Natural killer cell (primary cell): ENCODE data around the gene DRGX. TPM values are rescaled to one million over a fixed set of nuclear protein-coding genes. Genes with fewer than 3 reads are reported as not detected.

Experiments
- ATAC-seq, 3 donors: fragments of 150-1000 bp in 2 of 3; fragments of 200-7000 bp in 1 of 3; cut with Tn5 transposase; 1 replicate in 1 of 3; 2 replicates in 2 of 3; pipeline ENCODE4 v1.10.0; 2021; ENCODE audit warnings: mild to moderate bottlenecking in 2 of 3, moderate library complexity in 2 of 3
- DNase-seq, 2 donors: peaks; one replicate each; pipeline versions ENCODE4 v3.0.0 to v3.0.0-alpha.2; 2013 to 2021; ENCODE audit warnings: mixed read lengths in 1 of 2
- H3K27ac ChIP-seq: one replicate; pipeline ENCODE4 v1.5.1; 2013; ENCODE audit warnings: mild to moderate bottlenecking, low read length
- H3K27me3 ChIP-seq: one replicate; pipeline ENCODE4 v1.6.1; 2013; ENCODE audit warnings: low read length; ENCODE audit not compliant: control insufficient read depth, insufficient read depth
- H3K36me3 ChIP-seq: one replicate; pipeline ENCODE4 v1.6.1; 2013; ENCODE audit warnings: low read length; ENCODE audit not compliant: control insufficient read depth, insufficient read depth
- H3K4me1 ChIP-seq: one replicate; pipeline ENCODE4 v1.6.1; 2013; ENCODE audit warnings: low read length; ENCODE audit not compliant: control insufficient read depth, insufficient read depth
- H3K4me3 ChIP-seq: one replicate; pipeline ENCODE4 v1.5.1; 2013; ENCODE audit warnings: low read length
- H3K9me3 ChIP-seq: one replicate; pipeline ENCODE4 v1.6.1; 2013; ENCODE audit warnings: low read length; ENCODE audit not compliant: control insufficient read depth, insufficient read depth
- H3K27ac Mint-ChIP-seq, 2 donors: one replicate each; pipeline ENCODE4 v1.8.0; 2022; ENCODE audit warnings: mild to moderate bottlenecking in 2 of 2, mixed read lengths in 2 of 2, moderate library complexity in 1 of 2
- H3K27me3 Mint-ChIP-seq, 2 donors: one replicate each; pipeline ENCODE4 v1.8.0; 2022; ENCODE audit warnings: low read depth in 2 of 2, mixed read lengths in 2 of 2
- H3K36me3 Mint-ChIP-seq: one replicate; pipeline ENCODE4 v1.8.0; 2022; ENCODE audit warnings: mixed read lengths
- H3K4me1 Mint-ChIP-seq, 2 donors: one replicate each; pipeline ENCODE4 v1.8.0; 2022; ENCODE audit warnings: mixed read lengths in 2 of 2
- H3K4me3 Mint-ChIP-seq: one replicate; pipeline ENCODE4 v1.8.0; 2022; ENCODE audit warnings: mild to moderate bottlenecking, moderate library complexity, mixed read lengths
- H3K9me3 Mint-ChIP-seq, 2 donors: one replicate each; pipeline ENCODE4 v1.8.0; 2022; ENCODE audit warnings: mixed read lengths in 2 of 2
- WGBS: methylation state at CpG from one replicate; pipeline ENCODE4 v1.1.7; 2013; ENCODE audit warnings: missing lambda C conversion rate; ENCODE audit not compliant: insufficient coverage; 5-methylcytosine and 5-hydroxymethylcytosine counted together
- intact Hi-C: fragments of 100-400 bp; cut with micrococcal nuclease; formaldehyde crosslinking; loops from one replicate; pipeline ENCODE4 v1.14.2; 2022
- total RNA-seq, 4 donors: library from RNA; stranded (reverse); fragments of 120-200 nt in 1 of 4; gene quantifications; one replicate each; pipeline versions ENCODE4 v1.2.3 to v1.2.4, GENCODE V29; 2013 to 2022
- TF ChIP-seq, protein P1 (sequence below): fragments of 200-600 bp; IDR thresholded peaks from one replicate; pipeline ENCODE4 v1.8.0; 2022; ENCODE audit warnings: antibody characterized with exemption

DRGX gene
- total RNA-seq, 3 donors from 2014 or later (not counting 1 experiment from before 2014, with no cell fraction given) = not detected

DNA sequence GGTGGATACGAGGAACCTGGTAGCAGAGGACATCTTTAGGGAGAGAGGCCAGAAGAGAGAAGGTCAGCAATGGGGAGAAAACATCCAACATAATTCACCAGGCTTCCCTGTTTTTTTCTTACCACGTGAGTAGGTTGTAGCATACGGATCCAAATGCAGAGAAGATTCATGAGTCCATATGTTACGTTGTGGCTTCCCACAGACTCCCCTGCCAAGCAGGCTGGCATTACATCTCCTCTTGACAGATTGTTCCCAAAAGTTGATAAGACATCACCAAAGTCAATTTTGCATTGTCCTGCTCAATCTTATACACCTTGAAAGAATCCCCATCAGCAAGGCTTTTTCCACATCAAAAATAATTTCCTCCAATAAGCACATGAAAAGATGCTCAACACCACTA lies 39.7 kb downstream of the DRGX start:
- Mint-ChIP-seq H3K27ac (no peak overlapping the region), H3K27me3 (no peaks in the 10 kb centered on the region), H3K9me3 (no peaks in the 10 kb centered on the region), H3K36me3 (no peaks in the 10 kb centered on the region), H3K4me1 (no peaks in the 10 kb centered on the region), H3K4me3 (no peak overlapping the region)
- DNase-seq (no peak), ATAC-seq (no peak)
- H3K9me3 ChIP-seq = no peaks in the 10 kb centered on the region
- WGBS = 99% methylated on average over 4 of the region's 4 CpGs
- no peaks in the 10 kb centered on the region for H3K4me1 ChIP-seq
- TF ChIP-seq, protein P1, sequence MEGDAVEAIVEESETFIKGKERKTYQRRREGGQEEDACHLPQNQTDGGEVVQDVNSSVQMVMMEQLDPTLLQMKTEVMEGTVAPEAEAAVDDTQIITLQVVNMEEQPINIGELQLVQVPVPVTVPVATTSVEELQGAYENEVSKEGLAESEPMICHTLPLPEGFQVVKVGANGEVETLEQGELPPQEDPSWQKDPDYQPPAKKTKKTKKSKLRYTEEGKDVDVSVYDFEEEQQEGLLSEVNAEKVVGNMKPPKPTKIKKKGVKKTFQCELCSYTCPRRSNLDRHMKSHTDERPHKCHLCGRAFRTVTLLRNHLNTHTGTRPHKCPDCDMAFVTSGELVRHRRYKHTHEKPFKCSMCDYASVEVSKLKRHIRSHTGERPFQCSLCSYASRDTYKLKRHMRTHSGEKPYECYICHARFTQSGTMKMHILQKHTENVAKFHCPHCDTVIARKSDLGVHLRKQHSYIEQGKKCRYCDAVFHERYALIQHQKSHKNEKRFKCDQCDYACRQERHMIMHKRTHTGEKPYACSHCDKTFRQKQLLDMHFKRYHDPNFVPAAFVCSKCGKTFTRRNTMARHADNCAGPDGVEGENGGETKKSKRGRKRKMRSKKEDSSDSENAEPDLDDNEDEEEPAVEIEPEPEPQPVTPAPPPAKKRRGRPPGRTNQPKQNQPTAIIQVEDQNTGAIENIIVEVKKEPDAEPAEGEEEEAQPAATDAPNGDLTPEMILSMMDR = no peak
- no peaks in the 10 kb centered on the region for H3K27me3 ChIP-seq
- no peak overlapping the region for H3K4me3 ChIP-seq
- H3K36me3 ChIP-seq = no peaks in the 10 kb centered on the region
- no peak overlapping the region for H3K27ac ChIP-seq
- intact Hi-C loops = no loop called here

DNA sequence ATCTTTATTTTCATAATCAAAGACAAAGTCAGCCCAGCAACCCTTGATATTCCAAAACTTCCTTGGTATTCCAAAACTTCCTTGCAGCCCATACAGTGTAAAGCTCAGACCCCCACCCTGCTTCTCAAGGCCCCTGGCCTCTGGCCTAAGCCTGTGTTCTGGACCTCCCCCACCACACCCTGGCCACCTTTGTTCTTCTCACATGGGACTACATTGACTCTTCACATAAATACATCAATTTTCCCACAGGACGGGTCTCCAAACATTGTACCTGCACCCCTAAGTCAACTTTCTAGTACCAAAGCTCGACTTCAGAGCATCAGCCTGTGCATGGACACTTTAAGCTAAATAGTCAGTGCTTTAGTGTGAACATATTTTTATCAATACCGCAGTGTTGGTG lies 40.7 kb downstream of the DRGX start:
- H3K9me3 ChIP-seq = peaks cover 4% of the 10 kb centered on the region
- WGBS = 81% methylated on average over 2 of the region's 3 CpGs
- H3K4me3 ChIP-seq = no peak overlapping the region
- ATAC-seq (no peak), DNase-seq (no peak)
- Mint-ChIP-seq H3K9me3 (peaks cover 0 to 2% of the 10 kb centered on the region in 2 donors), H3K27ac (no peak overlapping the region), H3K36me3 (no peaks in the 10 kb centered on the region), H3K4me1 (no peaks in the 10 kb centered on the region), H3K27me3 (no peaks in the 10 kb centered on the region), H3K4me3 (no peak overlapping the region)
- no peaks in the 10 kb centered on the region for H3K4me1 ChIP-seq
- TF ChIP-seq, protein P1 = no peak
- no peaks in the 10 kb centered on the region for H3K36me3 ChIP-seq
- no peak overlapping the region for H3K27ac ChIP-seq
- no peaks in the 10 kb centered on the region for H3K27me3 ChIP-seq
- intact Hi-C loops = no loop called here

DNA sequence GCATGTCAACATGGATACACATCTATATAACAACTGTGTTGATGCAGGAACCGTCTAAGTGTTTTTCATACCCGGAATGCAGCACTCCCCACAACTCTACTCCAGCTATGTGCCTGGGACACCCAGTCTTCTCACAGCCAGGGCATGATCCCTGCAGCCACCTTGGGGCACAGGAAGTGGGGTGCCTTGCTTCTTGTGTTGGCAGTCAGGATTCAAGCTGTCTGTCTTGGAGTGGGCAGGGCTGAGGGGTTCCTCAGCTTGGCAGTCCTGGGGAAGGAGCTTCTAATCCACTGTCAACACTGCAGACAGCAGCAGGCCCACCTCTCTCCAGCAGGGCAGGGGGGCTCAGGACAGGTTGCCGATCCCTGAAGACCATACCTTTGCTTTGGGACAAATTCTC lies 41.3 kb downstream of the DRGX start:
- 99% methylated on average over 3 of the region's 3 CpGs for WGBS
- no peaks in the 10 kb centered on the region for H3K4me1 ChIP-seq
- H3K27ac ChIP-seq = no peak overlapping the region
- ATAC-seq (no peak), DNase-seq (no peak)
- H3K27me3 ChIP-seq = no peaks in the 10 kb centered on the region
- TF ChIP-seq, protein P1 = no peak
- H3K27me3 Mint-ChIP-seq = no peaks in the 10 kb centered on the region
- H3K4me3 ChIP-seq = no peak overlapping the region
- no peaks in the 10 kb centered on the region for H3K36me3 Mint-ChIP-seq
- H3K27ac Mint-ChIP-seq = no peak overlapping the region
- peaks cover 0 to 3% of the 10 kb centered on the region in 2 donors for H3K9me3 Mint-ChIP-seq
- no peaks in the 10 kb centered on the region for H3K36me3 ChIP-seq
- intact Hi-C loops = no loop called here
- H3K4me3 Mint-ChIP-seq = no peak overlapping the region
- H3K9me3 ChIP-seq = peaks cover 9% of the 10 kb centered on the region
- no peaks in the 10 kb centered on the region for H3K4me1 Mint-ChIP-seq

DNA sequence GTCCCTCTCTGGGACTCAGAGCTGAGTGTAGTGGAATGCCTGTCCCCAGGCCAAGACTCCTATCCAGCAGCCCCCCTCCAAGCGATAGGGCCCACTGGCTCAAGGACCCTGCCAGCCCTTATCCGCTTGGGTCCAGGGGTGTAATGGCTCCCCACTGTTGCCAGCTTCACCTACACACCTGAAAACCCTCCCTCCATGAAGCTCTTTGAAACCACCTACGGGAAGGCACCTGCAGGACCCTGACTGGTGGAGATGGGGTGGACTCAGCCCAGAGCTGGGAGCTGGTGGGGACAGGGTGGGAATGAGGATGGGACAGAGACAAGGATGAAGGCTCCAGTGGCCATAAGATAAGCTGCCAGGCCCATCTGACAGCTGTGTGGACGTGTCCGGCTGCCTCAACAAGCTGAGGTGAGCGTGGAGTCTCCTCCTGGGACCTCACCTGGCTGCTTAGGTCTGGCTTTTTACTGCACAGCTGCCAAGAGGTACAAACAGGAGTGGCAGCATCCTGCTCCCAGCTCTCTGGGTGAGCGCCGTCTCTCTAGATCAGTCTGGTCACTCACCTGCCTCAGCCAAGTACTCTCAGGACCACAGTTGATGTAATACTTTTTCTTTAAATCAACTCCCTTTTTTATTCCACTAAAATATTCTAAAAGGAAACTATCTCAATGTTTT lies 41.9 kb downstream of the DRGX start:
- Mint-ChIP-seq H3K27ac (no peak overlapping the region), H3K4me1 (no peaks in the 10 kb centered on the region), H3K9me3 (peaks cover 0 to 3% of the 10 kb centered on the region in 2 donors), H3K27me3 (no peaks in the 10 kb centered on the region), H3K36me3 (no peaks in the 10 kb centered on the region), H3K4me3 (no peak overlapping the region)
- Histone ChIP-seq H3K4me3 (no peak overlapping the region), H3K27ac (no peak overlapping the region), H3K36me3 (no peaks in the 10 kb centered on the region), H3K27me3 (no peaks in the 10 kb centered on the region), H3K4me1 (no peaks in the 10 kb centered on the region), H3K9me3 (peaks cover 11% of the 10 kb centered on the region)
- DNase-seq (no peak), ATAC-seq (no peak)
- TF ChIP-seq, protein P1 = no peak
- WGBS = 91% methylated on average over 8 of the region's 8 CpGs
- intact Hi-C loops = no loop called here
